ENCODE measurements around the gene LUZP1.

DNA sequence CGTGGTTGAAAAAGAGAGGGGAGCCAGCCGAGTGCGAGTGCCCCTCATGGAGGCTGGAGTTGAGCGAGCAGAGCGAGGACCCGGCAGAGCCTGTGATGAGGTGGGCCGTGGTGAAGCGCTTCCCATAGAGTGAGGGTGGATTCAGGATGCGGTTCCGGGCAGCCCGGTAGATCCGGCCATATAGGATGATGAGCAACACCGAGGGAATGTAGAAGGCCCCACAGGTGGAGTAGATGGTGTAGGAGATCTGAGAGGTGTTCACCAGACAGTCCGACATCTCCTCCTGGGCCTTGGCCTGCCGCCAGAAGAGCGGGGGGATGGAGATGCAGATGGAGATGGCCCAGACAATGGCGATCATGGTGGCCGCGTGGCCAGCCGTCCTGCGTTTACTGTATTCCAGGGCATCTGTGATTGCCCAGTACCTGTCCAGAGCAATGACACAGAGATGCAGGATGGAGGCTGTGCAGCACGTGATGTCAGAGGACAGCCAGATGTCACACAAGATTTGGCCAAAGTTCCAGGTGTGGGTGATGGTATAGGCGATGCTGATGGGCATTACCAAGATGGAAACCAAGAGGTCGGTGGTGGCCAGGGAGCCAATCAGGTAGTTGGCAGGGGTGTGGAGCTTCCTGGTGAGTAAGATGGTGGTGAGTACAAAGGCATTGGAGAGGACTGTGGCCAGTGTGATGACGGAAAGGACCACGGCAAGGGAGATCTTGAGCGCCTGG, 24.9 kb upstream of the LUZP1 start:
- TF ChIP-seq, protein P1, sequence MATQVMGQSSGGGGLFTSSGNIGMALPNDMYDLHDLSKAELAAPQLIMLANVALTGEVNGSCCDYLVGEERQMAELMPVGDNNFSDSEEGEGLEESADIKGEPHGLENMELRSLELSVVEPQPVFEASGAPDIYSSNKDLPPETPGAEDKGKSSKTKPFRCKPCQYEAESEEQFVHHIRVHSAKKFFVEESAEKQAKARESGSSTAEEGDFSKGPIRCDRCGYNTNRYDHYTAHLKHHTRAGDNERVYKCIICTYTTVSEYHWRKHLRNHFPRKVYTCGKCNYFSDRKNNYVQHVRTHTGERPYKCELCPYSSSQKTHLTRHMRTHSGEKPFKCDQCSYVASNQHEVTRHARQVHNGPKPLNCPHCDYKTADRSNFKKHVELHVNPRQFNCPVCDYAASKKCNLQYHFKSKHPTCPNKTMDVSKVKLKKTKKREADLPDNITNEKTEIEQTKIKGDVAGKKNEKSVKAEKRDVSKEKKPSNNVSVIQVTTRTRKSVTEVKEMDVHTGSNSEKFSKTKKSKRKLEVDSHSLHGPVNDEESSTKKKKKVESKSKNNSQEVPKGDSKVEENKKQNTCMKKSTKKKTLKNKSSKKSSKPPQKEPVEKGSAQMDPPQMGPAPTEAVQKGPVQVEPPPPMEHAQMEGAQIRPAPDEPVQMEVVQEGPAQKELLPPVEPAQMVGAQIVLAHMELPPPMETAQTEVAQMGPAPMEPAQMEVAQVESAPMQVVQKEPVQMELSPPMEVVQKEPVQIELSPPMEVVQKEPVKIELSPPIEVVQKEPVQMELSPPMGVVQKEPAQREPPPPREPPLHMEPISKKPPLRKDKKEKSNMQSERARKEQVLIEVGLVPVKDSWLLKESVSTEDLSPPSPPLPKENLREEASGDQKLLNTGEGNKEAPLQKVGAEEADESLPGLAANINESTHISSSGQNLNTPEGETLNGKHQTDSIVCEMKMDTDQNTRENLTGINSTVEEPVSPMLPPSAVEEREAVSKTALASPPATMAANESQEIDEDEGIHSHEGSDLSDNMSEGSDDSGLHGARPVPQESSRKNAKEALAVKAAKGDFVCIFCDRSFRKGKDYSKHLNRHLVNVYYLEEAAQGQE (IDR thresholded peaks at IDR 0.05; ENCODE audit: insufficient read depth in 1 of 2, low read depth in 2 of 2, low read length in 2 of 2): no peak
- no peak for TF ChIP-seq POLR2AphosphoS5 (IDR thresholded peaks at IDR 0.05; ENCODE audit: low read depth, low read length)
- TF ChIP-seq TAF1 (IDR thresholded peaks at IDR 0.05; ENCODE audit: borderline replicate concordance, insufficient read depth, low read length): no peak
- TF ChIP-seq FOXP2 (optimal IDR thresholded peaks at IDR 0.05; ENCODE audit: borderline replicate concordance, extremely low read depth, extremely low read length, insufficient read depth): no peak
- TF ChIP-seq SIN3A (IDR thresholded peaks at IDR 0.05; ENCODE audit: borderline replicate concordance, insufficient read depth, low read length): no peak
